GM12891 (cell line): ENCODE results near the gene NUDCD3.
"Not testable (repeated sequence)": the region's sequence is repeated elsewhere in the genome, so short reads cannot be mapped to it uniquely, and the experiment has no call there.

ENCODE experiments used
- DNase-seq: peaks from one replicate; pipeline ENCODE4 v3.0.0; 2011; ENCODE audit warnings: low spot score; ENCODE audit not compliant: insufficient read length
- FAIRE-seq: peaks from 2 replicates; lab custom pipeline; 2011; peaks lifted over from hg19 to GRCh38; lab: Jason Lieb, UNC
- PAX5 ChIP-seq: IDR thresholded peaks from 2 replicates; pipeline ENCODE4 v1.6.1; 2011; ENCODE audit warnings: low read length, moderate library complexity, mild to moderate bottlenecking; ENCODE audit not compliant: insufficient read depth, severe bottlenecking
- POLR2A ChIP-seq: IDR thresholded peaks from 2 replicates; pipeline ENCODE4 v1.6.1; 2011; ENCODE audit warnings: low read depth, low read length, control low read depth
- POLR2AphosphoS5 ChIP-seq: IDR thresholded peaks from 2 replicates; pipeline ENCODE4 v1.6.1; 2011; ENCODE audit warnings: low read depth, low read length, control low read depth
- POU2F2 ChIP-seq: IDR thresholded peaks from 2 replicates; pipeline ENCODE4 v1.6.1; 2011; ENCODE audit warnings: low read depth, mild to moderate bottlenecking, control low read depth, low read length, moderate library complexity
- SPI1 ChIP-seq: IDR thresholded peaks from 2 replicates; pipeline ENCODE4 v1.6.1; 2011; ENCODE audit warnings: low read depth, low read length, control low read depth
- TAF1 ChIP-seq: IDR thresholded peaks from 2 replicates; pipeline ENCODE4 v1.6.1; 2011; ENCODE audit warnings: low read depth, low read length, control low read depth

The NUDCD3 gene

DNA sequence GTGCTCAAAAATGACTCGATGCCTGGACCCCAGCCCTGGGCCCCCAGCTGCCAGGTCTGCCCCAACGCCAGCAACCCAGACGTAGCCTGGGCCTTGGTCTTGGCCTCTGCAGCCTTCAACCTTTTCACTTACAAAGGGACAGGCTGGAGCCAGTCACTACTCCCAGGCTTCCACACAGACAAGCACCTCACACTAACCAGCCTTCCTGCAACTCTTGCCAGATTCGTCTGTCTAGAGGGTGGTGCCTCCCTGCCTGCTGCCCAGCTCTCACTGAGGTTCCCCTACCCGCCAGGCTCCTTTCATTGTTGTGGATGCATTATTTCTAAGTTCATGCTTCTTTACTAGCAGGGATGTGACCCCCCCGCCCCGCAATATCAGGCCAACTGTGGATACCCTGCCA lies 56.3 kb downstream of the NUDCD3 start:
- DNase-seq, result no peak
- no peak for TF ChIP-seq SPI1
- no peak for TF ChIP-seq POLR2A
- no peak for TF ChIP-seq POU2F2
- no peak for TF ChIP-seq TAF1
- TF ChIP-seq POLR2AphosphoS5, result no peak
- no peak for TF ChIP-seq PAX5
- FAIRE-seq, result no peak

DNA sequence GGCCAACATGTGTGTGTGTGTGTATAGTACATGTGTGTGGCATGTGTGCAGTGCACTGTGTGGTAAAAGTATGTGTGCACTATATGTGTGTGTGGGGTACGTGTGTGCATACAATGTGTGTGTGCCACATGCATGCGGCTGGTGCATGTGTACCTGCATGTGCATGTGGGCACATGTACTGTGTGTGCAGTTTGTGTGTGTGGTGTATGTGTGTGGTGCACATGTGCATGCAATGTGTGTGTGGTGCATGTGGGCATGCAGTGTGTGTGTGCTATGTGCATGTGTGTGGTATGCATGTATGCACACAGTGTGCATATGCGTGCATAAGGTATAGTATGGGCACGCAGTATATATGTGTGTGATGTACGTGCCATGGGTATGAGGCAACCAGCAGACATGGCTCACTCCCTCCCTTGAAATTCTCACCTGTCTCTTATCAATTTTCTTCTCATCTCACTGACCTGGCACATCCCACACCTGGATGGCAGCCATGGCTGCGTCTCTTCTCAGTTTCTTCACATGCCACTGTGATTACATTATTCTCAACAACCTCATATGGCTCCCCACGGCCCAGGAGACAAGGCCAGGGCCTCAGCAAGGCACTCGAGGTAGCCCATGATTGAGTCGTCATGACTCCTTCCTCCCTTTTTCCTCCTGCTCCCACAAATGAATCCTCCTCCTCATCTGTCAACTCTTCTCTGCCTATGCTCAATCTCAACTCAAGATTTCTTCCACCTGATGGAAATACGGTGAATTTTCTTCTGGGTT lies 57.0 kb downstream of the NUDCD3 start:
- no peak for TF ChIP-seq PAX5
- no peak for TF ChIP-seq POLR2A
- no peak for TF ChIP-seq POLR2AphosphoS5
- FAIRE-seq (peak; percentile 71), DNase-seq (no peak)

DNA sequence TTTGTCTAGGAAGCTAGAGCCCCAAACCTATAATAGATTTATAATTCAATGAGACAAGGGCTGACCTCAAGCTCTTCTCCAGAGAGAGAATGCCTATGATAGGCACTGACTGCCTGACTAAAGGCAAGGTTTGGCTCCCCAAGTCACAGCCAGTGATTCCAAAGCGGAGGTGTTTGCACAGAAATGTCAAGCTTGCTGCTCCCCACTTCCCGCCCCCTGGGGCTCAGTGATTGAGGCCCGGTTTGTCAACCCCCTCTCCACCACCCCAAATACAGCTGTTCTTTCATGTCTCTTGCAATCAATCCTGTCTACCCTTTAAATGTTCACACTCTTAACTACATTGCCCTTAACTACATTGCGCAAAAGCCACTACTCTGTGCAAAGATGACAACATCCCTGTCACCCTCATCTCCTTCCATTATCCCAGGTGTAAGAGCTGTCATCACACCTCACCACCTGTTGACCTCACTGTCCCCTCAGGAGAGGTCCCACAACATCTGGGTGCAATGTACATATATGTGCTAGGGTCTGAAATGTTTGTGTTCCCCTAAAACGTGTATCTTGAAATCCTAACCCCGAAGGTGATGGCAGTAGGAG lies 58.0 kb downstream of the NUDCD3 start:
- DNase-seq, result no peak
- no peak for FAIRE-seq
- no peak for TF ChIP-seq POLR2AphosphoS5
- TF ChIP-seq SPI1, result no peak
- TF ChIP-seq POLR2A, result no peak
- TF ChIP-seq POU2F2, result no peak
- no peak for TF ChIP-seq TAF1
- no peak for TF ChIP-seq PAX5

DNA sequence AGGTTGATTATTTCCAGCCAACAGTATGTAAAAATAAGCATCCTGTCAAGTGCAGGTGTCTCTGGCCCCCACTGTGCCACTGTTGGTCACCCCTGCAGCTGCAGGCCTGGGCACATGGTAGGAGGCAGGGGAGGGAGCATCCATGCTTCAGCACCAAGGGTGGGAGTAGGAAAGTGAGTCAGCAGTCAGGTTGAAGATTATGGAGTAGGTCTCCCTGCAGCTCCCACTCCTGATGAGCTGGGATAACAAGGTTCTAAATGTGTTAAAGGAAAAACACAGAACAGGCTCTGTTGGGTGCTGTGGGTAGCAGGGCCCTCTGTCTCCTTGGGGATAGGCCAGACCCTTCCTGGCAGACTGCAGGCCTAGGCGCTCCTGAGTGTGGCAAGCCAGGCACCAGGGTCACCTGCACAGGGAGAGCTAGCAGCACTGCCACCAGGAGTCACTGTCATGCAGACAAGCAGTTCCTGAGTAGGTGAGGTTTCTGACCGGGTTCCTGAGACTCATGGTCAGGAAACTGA lies 59.3 kb downstream of the NUDCD3 start:
- FAIRE-seq (peak; percentile 43), DNase-seq (peak; percentile 41)
- TF ChIP-seq POLR2AphosphoS5 (no peak), POLR2A (no peak), TAF1 (no peak), SPI1 (no peak), PAX5 (no peak), POU2F2 (no peak)

DNA sequence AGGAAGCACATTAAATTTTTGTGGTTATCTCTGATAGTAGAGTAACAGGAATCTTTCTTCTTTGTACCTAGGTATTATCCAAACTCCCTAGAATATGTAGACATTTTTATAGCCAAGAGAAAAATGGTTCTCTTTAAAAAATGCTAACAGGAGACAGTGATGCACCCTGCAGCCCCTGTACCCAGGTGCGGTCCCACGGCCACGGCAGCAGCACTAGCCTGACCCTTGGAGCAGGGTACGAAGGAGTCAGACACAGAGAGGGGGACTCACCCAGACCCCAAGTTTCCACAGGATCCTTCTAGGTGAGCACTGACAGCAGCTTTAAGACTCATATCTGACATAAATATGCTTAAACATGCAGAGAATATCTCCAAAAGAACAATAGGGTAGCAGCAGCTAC lies 60.4 kb downstream of the NUDCD3 start:
- DNase-seq, result no peak
- TF ChIP-seq POLR2A (no peak), PAX5 (no peak), POU2F2 (no peak), TAF1 (no peak), SPI1 (no peak), POLR2AphosphoS5 (no peak)
- no peak for FAIRE-seq

DNA sequence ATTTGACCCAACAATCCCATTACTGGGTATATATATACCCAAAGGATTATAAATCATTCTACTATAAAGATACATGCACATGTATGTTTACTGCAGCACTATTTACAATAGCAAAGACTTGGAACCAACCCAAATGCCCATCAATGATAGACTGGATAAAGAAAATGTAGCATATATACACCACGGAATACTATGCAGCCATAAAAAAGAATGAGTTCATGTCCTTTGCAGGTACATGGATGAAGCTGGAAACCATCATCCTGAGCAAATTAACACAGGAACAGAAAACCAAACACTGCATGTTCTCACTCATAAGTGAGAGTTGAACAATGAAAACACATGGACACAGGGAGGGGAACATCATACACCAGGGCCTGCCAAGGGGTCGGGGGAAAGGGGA lies 65.7 kb downstream of the NUDCD3 start:
- not testable (repeated sequence) for FAIRE-seq, DNase-seq

DNA sequence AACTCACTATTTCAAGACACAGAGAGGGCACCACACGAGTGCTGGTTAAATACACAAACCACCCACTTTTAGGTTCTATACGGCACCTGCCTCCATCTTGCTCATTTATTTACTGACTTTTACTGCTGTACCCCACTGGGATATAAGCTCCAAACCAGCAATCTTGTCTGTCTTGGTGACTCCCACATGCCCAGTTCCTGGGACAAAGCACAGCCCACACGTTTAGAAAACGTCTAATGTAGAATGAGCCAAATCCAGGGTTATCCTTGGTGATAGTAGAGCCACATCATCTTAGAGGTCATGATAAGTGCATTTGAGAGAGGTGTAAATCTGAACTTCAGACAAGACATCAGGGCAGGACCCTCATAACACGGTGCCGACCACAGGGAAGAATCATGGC lies 73.5 kb downstream of the NUDCD3 start:
- DNase-seq, result no peak
- FAIRE-seq, result no peak
- TF ChIP-seq SPI1 (no peak), POLR2AphosphoS5 (no peak), POU2F2 (no peak), TAF1 (no peak), POLR2A (no peak), PAX5 (no peak)

DNA sequence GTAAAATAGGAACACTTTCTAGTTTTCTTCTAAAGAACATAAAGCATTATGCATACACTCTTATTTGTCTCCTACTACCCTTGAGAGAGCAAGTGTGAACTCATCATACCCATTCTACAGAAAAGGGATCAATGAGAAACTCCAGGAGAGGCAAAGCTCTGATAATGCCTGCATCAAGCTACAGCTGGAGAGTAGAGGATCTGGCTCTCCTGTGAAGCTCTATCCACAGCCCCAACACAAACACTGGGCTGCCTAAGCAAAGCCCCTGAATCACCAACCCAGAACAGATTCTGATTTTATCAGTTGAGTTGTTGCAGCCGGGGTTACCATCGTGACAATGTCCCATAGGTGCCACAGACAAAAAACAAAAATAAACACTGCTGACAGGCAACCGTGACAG lies 74.9 kb downstream of the NUDCD3 start:
- DNase-seq, result no peak
- no peak for FAIRE-seq
- TF ChIP-seq TAF1 (no peak), POLR2A (no peak)

DNA sequence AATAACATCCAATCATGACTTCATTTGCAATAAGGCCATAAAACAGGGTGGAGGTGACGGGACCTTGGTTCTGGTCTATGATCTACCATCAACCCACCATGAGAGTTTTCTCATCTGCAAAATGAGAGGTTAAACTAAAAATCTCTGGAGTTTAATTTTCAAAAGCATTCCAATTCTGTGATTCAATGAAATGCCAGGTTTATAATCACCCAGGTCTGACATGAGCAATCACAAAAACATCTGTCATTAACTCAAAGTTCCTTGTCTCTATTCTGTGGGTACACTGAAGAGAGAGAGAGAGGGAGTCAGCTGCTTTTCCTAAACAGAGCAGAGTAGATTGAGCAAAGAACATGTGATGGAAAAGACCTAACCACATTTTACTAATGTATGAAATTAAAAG lies 75.4 kb downstream of the NUDCD3 start:
- FAIRE-seq, result no peak
- DNase-seq, result no peak
- TF ChIP-seq POU2F2 (no peak), PAX5 (no peak), TAF1 (no peak), POLR2AphosphoS5 (no peak), SPI1 (no peak), POLR2A (no peak)

DNA sequence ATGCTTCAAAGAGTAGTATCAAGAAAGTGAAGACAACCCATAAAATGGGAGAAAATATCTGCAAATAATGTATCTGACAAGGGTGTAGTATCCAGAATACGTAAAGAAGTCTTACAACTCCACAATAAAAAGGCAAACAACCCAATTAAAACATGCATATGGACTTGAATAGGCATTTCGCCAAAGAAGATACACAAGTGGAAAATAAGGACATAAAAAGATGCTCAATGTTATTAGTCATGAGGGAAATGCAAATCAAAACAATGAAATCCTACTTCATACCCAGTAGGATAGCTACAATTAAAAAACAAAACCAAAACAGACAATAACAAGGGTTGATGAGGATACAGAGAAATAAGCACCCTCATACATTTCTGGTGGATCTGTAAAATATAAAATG lies 79.2 kb downstream of the NUDCD3 start:
- TF ChIP-seq POLR2AphosphoS5 (no peak), PAX5 (no peak), TAF1 (no peak)
- DNase-seq (no peak), FAIRE-seq (no peak)

DNA sequence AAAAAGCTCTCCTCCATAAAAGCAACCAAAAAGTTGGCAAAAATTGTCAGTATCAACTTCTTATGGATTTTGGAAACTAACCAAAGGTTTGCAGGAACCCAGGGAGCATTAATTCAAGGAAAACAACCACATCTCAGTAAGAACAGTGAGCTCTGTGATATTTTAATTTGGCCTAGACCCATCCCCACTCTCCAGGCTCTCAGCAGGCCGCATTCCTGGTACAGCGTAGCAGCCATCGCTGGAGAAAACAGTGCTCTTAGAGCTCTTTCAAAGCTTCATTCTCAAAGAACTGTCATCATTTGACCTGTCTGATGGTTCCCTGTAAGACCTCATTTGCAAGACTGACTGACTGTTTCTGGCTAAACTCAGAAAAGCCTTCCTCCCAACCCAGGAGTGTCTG lies 81.9 kb downstream of the NUDCD3 start:
- no peak for DNase-seq
- TF ChIP-seq PAX5, result no peak
- no peak for FAIRE-seq

DNA sequence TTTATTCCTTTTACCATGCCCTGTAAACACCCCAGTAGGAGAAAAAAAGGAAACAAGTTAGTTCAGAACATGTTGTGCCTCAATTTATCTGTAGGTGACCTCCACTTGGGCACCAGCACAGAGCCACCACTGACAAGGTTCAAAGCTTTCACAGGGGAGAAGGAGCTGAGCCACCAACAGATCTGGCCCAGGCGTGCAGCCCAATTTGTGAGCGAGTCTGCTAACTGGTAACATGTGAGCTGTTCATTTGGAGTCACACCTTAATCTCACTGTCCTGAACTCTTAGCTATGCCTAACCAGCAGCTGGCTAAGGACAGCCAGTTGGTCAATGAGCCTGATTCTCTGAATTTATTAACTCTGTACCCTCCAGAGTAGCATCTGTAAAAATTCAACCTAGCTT lies 86.7 kb downstream of the NUDCD3 start:
- TF ChIP-seq POU2F2, result no peak
- TF ChIP-seq SPI1, result no peak
- TF ChIP-seq PAX5, result no peak
- no peak for TF ChIP-seq POLR2AphosphoS5
- no peak for TF ChIP-seq TAF1
- TF ChIP-seq POLR2A, result no peak
- FAIRE-seq, result no peak

More for the DNA sequence above, 86.7 kb downstream of the NUDCD3 start:
- no peak for DNase-seq
